NCI-H2107 treated with DMSO at 0.1 percent for 48 hours (cell line): ENCODE data around the gene OTUD4.
"Not testable (repeated sequence)": the region's sequence is repeated elsewhere in the genome, so short reads cannot be mapped to it uniquely, and the experiment has no call there.

Experiments
- DNase-seq: peaks from one replicate; lab custom pipeline; 2025; ENCODE audit not compliant: unreplicated experiment; lab: John Stamatoyannopoulos, UW

OTUD4 gene, protein sequence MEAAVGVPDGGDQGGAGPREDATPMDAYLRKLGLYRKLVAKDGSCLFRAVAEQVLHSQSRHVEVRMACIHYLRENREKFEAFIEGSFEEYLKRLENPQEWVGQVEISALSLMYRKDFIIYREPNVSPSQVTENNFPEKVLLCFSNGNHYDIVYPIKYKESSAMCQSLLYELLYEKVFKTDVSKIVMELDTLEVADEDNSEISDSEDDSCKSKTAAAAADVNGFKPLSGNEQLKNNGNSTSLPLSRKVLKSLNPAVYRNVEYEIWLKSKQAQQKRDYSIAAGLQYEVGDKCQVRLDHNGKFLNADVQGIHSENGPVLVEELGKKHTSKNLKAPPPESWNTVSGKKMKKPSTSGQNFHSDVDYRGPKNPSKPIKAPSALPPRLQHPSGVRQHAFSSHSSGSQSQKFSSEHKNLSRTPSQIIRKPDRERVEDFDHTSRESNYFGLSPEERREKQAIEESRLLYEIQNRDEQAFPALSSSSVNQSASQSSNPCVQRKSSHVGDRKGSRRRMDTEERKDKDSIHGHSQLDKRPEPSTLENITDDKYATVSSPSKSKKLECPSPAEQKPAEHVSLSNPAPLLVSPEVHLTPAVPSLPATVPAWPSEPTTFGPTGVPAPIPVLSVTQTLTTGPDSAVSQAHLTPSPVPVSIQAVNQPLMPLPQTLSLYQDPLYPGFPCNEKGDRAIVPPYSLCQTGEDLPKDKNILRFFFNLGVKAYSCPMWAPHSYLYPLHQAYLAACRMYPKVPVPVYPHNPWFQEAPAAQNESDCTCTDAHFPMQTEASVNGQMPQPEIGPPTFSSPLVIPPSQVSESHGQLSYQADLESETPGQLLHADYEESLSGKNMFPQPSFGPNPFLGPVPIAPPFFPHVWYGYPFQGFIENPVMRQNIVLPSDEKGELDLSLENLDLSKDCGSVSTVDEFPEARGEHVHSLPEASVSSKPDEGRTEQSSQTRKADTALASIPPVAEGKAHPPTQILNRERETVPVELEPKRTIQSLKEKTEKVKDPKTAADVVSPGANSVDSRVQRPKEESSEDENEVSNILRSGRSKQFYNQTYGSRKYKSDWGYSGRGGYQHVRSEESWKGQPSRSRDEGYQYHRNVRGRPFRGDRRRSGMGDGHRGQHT

DNA sequence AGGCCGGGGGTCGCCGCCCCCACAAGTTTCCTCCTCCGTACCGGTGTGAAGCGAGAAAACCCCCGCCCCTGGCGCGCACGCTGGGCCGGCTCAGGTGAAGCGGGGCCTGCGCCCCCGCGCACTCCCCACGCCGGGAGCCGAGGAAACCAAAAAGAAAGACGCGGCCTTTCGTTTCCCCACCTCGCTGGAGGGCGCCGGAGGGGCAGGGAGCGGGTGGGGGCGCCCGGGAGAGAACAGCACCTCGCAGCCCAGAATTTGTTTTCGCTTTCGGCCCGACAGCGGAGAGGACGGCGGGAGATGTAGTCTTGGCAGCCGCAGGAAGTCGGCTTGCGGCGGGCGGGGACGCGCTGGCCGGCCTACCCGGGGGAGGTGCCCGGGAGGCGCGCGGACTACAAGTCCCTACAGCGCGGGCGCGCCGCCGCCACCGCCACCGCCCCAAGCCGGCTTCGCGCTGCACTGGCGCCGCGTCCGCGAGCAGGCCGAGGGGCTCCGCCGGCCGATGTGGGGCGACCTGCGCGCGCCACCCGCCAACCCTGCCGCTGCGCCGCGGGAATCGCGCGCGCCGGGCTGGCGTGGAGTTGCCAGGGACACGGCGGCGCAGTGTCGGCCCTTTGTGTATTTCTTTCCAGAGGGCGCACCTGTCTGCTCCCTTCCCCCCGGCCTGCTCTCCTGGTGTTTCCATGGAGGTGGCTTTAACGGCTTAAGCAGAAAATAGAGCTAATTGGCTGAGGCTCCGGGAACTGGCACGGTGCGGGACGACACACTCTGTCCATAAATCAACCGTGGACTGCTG lies at the start of gene OTUD4:
OTUD4 (minus strand) TSS at position 292 of the 793 bp plus-strand sequence. CDS start 616 bp downstream, outside the sequence.
- DNase-seq, result peak; percentile 74

- DNase-seq, result not testable (repeated sequence)
Measured at GRCh38 chr4:145223228-145223627, 42.8 kb upstream of the OTUD4 start.

- DNase-seq, result not testable (repeated sequence)
Measured at GRCh38 chr4:145221529-145221928, 41.1 kb upstream of the OTUD4 start.

GRCh38 chr4:145219090-145219489 lies 38.7 kb upstream of the OTUD4 start:
- DNase-seq, result no peak

GRCh38 chr4:145218251-145218650 lies 37.9 kb upstream of the OTUD4 start:
- DNase-seq, result no peak

DNA sequence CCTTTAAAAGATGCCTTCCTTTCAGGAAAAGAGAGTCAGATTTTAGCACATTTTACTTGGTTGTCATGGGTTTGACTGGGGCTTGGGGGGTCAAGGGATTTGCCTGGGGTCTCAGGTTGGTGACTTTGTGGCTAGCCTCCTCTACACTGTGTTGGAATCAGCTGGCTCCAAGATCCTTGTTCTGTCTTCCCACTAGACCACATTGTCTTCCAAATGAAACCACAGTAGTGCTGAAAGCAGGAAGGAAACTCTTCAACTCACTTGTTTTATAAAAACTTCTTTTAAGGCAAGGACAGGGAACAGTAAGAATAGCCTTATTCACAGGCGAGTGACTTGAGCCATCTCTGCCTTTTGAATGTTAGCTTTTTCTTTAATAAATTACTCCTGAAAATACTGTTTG lies 37.0 kb upstream of the OTUD4 start:
- DNase-seq, result no peak

DNA sequence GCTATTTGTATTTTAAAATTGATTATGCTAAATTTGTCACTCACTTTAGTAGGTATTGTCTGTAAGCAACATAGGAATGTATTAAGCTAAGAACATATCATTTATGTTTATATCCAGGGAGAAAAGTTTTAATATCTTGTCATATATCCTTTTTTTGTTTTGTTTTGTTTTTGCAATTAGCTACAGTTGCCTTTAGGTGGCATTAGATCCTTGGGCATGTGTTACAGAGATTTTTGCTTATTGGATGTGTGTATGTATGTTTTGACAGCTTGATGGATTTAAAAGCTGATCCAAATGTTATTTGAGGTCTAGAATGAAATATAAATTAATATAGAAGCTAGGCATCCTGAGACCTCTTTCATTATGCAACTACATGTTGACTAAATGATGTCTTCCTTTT lies 36.1 kb upstream of the OTUD4 start:
- no peak for DNase-seq

DNA sequence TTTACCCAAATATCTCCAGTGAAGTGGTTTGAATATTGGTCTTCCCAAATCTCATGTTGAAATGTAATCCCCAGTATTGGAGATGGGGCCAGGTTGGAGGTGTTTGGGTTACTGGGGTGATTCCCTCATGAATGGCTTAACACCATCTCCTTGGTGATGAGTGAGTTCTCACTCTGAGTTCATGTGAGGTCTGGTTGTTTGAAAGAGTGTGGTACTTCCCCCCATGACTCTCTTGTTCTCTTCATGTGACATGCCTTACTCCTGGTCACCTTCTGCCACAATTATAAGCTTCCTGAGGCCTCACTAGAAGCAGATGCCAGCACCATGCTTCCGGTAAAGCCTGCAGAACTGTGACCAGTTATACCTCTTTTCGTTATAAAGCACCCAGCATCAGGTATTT lies 32.9 kb upstream of the OTUD4 start:
- DNase-seq, result no peak

DNA sequence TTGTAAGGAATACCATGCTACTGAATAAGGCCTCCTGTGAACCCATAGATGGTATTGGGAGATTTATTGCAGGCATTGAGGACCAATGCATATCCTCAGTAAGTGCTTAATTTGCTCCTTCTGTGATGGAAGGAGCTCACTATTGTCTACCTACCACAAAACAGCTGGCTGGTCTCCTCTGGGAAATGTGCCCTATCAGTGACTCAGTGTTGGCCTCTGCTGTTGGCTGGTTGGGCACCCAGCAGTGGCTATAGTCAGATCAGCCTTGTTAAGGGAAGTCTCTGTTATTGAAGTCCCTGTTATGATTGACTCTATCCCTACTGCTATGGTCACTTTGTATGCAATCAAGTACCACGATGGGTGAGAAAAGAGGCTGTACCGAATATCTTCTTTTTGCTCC lies 27.5 kb upstream of the OTUD4 start:
- no peak for DNase-seq

DNA sequence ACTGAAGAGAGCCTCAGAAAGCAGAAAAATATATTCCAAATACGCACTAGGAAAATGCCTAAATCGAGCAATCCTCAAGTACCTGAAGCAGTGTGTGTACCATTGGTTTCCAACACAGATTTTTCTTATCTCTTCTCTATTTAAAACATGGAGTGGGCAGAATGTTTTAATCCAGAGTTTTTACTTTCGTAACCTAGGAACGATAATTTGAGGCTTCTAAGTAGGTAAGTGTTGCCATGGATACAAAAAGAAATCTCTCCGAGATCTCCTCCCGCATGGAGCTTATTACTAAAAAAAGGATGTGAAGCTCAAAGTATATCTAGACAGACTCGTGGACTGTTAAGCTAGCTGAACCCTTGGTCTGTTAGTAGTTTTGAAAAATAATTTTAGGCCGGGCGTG lies 23.0 kb upstream of the OTUD4 start:
- no peak for DNase-seq

GRCh38 chr4:145200366-145200765 lies 20.0 kb upstream of the OTUD4 start:
- no peak for DNase-seq

DNA sequence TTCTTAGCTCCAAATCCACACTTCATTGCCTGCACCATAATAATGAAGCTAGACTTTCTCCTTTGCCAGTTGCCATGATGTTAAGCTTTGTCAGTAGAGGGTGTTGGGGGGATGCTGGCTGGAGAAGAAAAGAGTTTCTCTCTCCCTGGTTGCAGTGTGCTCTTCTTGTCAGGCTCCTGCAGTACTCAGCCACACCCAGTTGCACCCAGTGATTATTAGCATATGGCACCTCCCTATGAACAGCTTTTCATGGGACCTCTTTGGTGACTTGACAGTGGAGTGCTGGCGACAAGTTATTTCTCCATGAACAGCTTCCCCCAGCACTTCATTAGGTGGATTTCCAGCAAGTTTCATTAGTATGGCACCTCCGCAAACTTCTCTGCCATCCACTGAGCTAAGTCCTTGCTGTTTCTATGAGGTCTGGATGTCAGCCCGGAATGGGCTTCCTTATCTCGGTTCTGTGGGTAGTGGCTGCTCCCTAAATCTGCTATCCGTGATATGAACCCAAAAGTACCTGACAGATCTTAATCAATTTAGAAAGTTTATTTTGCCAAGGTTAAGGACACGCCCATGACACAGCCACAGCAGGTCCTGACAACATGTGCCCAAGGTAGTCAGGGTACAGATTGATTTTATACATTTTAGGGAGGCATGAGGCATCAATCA lies 18.8 kb upstream of the OTUD4 start:
- no peak for DNase-seq

DNA sequence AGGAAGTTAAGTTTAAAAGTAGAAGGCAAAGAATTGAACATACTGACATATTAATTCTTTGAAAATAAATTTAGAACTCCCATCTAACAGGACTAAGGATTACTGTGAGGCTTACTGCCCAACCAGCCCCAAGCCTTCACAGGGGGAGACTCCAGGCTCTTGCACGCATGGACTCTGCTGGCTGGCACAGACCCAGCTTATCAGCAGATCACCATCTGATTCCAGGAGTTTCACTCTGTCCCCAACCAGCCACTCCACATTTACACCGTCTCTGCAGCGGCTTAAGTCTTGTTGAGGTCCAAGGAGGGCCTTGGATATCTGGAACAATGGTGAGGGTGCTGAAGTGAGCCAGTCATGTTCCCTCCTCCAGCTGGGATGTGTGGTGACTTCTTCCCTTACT lies 16.4 kb upstream of the OTUD4 start:
- no peak for DNase-seq

DNA sequence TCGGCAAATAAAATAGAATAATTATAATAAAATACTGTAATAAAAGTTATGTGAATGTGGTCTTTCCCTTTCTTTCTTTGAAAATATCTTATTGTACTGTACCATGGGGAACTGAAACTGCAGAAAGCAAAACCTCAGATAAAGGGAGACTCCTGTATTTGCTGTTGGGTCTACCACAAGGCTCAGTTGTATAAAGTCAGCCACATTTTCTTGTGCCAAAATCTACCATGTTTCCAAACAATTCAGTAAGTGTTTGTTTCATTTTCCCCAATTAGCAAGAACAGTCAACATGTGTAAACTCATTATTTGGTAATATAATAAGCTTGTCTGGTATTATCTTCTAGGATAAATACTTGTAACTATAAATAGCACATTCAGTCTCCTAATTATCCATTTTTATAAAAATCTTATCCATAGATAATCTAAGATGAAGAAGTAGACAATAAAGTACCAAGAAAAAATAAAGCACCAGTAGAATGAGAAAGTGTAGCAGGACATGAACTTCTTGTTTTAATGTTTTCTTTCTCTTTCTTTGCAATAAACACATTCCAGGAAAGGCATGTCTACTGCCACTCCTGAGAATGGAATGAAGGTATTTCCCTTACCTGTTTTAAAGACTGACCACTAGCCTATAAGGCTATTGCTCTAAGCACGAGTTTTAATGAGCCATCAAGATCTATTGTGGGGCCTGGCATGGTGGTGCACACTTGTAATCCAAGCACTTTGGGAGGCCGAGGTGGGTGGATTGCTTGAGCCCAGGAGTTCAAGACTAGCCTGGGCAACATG lies 15.0 kb upstream of the OTUD4 start:
- no peak for DNase-seq

- no peak for DNase-seq
Measured at GRCh38 chr4:145189981-145190380, 9.6 kb upstream of the OTUD4 start.

DNA sequence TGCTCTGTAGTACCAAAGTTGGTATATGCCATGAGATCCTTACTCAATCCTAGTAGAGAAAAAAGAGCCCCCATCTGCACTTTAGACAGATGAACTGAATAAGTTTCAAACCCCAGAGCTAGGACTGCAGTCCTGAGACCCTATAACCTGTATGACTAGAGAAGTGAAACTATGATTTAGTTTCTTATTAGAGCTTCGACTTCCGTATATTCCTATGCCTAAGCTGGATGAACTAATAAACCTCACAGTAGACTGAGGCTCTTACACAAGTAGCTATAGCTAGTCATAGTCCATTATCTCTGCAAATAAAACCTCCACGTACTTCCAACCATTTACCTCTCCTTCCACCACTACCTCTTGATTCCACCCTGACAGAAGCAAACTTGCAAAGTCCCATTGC lies 6.3 kb upstream of the OTUD4 start:
- DNase-seq, result no peak

- DNase-seq, result no peak
Measured at GRCh38 chr4:145183581-145183980, 3.2 kb upstream of the OTUD4 start.

DNA sequence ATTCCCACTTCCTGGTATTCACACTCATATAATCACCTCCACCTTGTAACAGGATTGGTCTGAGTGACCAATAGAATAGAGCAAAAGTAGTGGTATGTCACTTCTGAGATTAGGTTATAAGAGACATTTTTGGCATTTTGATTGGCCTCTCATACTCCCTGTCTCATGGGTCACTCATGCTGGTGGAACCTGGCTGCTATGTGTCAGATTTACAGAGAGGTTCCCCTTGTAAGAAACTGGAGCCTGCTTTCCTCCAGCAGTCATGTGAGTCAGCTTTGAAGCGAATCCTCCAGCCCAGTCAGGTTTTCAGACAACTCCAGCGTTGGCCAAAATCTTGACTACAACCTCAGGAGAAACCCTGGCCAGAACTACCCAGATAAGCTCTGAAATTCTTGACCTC lies 2.6 kb upstream of the OTUD4 start:
- DNase-seq, result no peak

- DNase-seq, result no peak
Measured at GRCh38 chr4:145182222-145182621, 1.8 kb upstream of the OTUD4 start.

- no peak for DNase-seq
Measured at GRCh38 chr4:145181091-145181501, 707 bp upstream of the OTUD4 start.
